Endothelial cell of umbilical vein (primary cell): ENCODE measurements around the gene TREML4.

ENCODE experiments used
- FOS ChIP-seq: IDR thresholded peaks from 2 replicates; pipeline ENCODE4 v1.6.1; 2011; ENCODE audit warnings: mild to moderate bottlenecking, low read length, moderate library complexity, borderline replicate concordance; ENCODE audit not compliant: insufficient read depth
- MYC ChIP-seq: IDR thresholded peaks from one replicate; pipeline ENCODE4 v1.6.1; 2011; ENCODE audit warnings: mild to moderate bottlenecking, low read depth, low read length
- POLR2A ChIP-seq: IDR thresholded peaks from 2 replicates; pipeline ENCODE4 v1.6.1; 2012; ENCODE audit warnings: low read depth, mild to moderate bottlenecking, control low read depth, low read length
- POLR2AphosphoS5 ChIP-seq: IDR thresholded peaks from 2 replicates; pipeline ENCODE4 v1.6.1; 2012; ENCODE audit warnings: low read depth, mild to moderate bottlenecking, control low read depth, low read length, moderate library complexity; ENCODE audit not compliant: insufficient read depth
- TF ChIP-seq, protein P1 (sequence below), 2 donors: IDR thresholded peaks; 1 replicate in 1 of 2; 2 replicates in 1 of 2; pipeline ENCODE4 v1.5.1; 2011; ENCODE audit warnings: low read length in 2 of 2, mild to moderate bottlenecking in 2 of 2, moderate library complexity in 2 of 2, control low read depth in 1 of 2, inconsistent platforms in 1 of 2, low read depth in 1 of 2; ENCODE audit not compliant: insufficient read depth in 1 of 2; ENCODE audit errors: extremely low read depth in 1 of 2
- TF ChIP-seq, protein P2 (sequence below): IDR thresholded peaks from 2 replicates; pipeline ENCODE4 v1.6.1; 2011; ENCODE audit not compliant: insufficient read depth, insufficient read length

DNA sequence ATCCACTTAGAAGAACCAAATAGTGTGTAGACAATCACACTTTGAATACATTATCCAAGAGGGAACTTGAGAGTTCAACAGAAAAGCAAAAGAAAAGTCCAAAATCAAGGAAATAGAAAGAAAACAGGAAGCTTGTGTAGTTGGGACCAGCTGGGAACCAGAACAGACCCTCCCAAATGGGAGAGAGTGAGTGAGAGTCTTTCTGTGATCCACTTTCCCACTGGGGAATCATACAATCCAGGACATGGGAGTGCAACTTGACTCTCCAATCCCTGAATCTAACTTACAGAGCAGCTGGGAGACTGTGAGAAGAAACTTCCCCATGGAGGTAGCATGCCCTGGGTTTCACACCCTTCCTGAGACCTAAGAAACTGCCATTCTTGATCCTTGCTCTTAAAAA lies 27.0 kb downstream of the TREML4 start:
- TF ChIP-seq POLR2A = no peak
- TF ChIP-seq, protein P1, sequence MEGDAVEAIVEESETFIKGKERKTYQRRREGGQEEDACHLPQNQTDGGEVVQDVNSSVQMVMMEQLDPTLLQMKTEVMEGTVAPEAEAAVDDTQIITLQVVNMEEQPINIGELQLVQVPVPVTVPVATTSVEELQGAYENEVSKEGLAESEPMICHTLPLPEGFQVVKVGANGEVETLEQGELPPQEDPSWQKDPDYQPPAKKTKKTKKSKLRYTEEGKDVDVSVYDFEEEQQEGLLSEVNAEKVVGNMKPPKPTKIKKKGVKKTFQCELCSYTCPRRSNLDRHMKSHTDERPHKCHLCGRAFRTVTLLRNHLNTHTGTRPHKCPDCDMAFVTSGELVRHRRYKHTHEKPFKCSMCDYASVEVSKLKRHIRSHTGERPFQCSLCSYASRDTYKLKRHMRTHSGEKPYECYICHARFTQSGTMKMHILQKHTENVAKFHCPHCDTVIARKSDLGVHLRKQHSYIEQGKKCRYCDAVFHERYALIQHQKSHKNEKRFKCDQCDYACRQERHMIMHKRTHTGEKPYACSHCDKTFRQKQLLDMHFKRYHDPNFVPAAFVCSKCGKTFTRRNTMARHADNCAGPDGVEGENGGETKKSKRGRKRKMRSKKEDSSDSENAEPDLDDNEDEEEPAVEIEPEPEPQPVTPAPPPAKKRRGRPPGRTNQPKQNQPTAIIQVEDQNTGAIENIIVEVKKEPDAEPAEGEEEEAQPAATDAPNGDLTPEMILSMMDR (IDR thresholded peaks at IDR 0.05; ENCODE audit: extremely low read depth in 1 of 2, insufficient read depth in 1 of 2, low read depth in 1 of 2, low read length in 2 of 2) = no peak
- TF ChIP-seq MYC = no peak
- TF ChIP-seq, protein P2, sequence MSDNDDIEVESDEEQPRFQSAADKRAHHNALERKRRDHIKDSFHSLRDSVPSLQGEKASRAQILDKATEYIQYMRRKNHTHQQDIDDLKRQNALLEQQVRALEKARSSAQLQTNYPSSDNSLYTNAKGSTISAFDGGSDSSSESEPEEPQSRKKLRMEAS = no peak
- no peak for TF ChIP-seq FOS
- TF ChIP-seq POLR2AphosphoS5 = no peak
